Measurements from ENCODE around the gene TRPT1.

Gene TRPT1

GRCh38 chr11:64219354-64219684 lies 6.7 kb downstream of the TRPT1 start:
- Histone ChIP-seq H3K4me1 (ENCODE audit: insufficient read depth, insufficient read length) (peaks cover 3% of the 10 kb centered on the region), H3K4me3 (ENCODE audit: insufficient read length, low read depth) (no peak overlapping the region), H3K36me3 (ENCODE audit: insufficient read depth, insufficient read length, low read length) (peaks cover 48% of the 10 kb centered on the region), H3K27me3 (ENCODE audit: insufficient read depth, insufficient read length) (no peaks in the 10 kb centered on the region), H3K9me3 (ENCODE audit: insufficient read depth, low read length) (no peaks in the 10 kb centered on the region), H3K9ac (ENCODE audit: insufficient read length, low read depth) (no peak overlapping the region)
- no peak for TF ChIP-seq YY1 (IDR thresholded peaks at IDR 0.05; ENCODE audit: insufficient read depth, insufficient read length)
- no peak for TF ChIP-seq ZNF274 (IDR thresholded peaks at IDR 0.05; ENCODE audit: low read depth, low read length)
- no peak for TF ChIP-seq SUZ12 (IDR thresholded peaks at IDR 0.05; ENCODE audit: extremely low read depth, insufficient read depth, insufficient read length)
- DNase-seq (ENCODE audit: low read depth, low spot score), result no peak

DNA sequence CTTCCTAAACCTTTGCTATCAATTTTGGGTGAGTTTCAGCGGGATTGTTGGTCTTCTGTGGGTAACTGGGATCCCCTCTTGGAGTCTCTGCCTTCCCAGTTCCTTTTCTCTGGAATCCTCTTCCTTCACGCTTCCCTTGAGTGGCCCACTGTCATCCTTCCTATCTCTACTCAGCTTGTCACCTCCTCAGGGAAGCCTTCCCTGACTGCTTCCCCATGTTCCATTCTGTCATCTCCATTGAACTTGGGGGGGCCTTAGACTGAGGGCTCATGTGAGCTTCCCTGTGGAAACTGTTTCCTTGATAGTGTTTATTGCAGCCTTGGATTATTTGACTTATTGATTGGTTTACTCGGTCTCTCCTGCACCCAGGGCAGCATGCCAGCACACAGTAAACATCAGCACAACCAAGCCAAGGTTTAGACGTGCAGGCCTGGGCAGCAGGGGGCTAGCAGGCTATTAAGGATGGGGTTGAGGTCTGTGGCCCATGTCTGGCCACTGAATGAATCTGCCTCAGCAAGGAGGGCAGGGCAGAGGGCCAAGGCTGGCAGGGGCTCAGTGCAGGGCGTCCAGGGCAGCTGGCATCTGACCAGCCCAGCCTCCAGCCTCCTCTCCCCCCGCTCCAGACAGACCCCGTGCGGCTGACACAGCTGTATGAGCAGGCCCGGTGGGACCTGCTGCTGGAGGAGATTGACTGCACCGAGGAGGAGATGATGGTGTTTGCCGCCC lies 7.2 kb downstream of the TRPT1 start:
- peaks cover 43% of the 10 kb centered on the region for H3K36me3 ChIP-seq (ENCODE audit: insufficient read depth, insufficient read length, low read length)
- no peak overlapping the region for H3K9ac ChIP-seq (ENCODE audit: insufficient read length, low read depth)
- no peaks in the 10 kb centered on the region for H3K27me3 ChIP-seq (ENCODE audit: insufficient read depth, insufficient read length)
- TF ChIP-seq SUZ12 (IDR thresholded peaks at IDR 0.05; ENCODE audit: extremely low read depth, insufficient read depth, insufficient read length) (no peak), YY1 (IDR thresholded peaks at IDR 0.05; ENCODE audit: insufficient read depth, insufficient read length) (no peak), ZNF274 (IDR thresholded peaks at IDR 0.05; ENCODE audit: low read depth, low read length) (no peak)
- no peak overlapping the region for H3K4me3 ChIP-seq (ENCODE audit: insufficient read length, low read depth)
- no peak for DNase-seq (ENCODE audit: low read depth, low spot score)
- peaks cover 3% of the 10 kb centered on the region for H3K4me1 ChIP-seq (ENCODE audit: insufficient read depth, insufficient read length)
- no peaks in the 10 kb centered on the region for H3K9me3 ChIP-seq (ENCODE audit: insufficient read depth, low read length)

DNA sequence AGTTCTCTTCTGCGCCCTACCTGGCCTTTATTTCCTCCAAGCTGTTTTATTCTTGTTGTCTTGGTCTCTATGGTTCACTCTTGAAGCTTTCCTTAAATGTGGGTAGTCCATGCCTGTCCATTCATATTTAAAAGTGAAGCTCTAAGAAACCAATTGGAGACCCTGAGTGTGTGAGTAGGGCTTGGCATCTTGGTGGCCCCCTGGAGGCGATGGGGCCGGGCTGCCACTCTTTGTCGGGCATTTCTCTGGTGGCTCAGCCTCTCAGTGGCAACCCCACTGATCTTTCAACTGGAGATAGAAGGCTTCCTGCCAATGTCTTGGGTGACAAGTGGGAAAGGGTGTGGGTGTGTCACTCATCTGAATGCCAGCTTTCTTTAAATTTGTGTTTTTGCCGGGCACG lies 9.1 kb downstream of the TRPT1 start:
- DNase-seq (ENCODE audit: low read depth, low spot score), result no peak
- Histone ChIP-seq H3K4me1 (ENCODE audit: insufficient read depth, insufficient read length) (no peaks in the 10 kb centered on the region), H3K9me3 (ENCODE audit: insufficient read depth, low read length) (no peaks in the 10 kb centered on the region), H3K9ac (ENCODE audit: insufficient read length, low read depth) (no peak overlapping the region), H3K4me3 (ENCODE audit: insufficient read length, low read depth) (no peak overlapping the region), H3K36me3 (ENCODE audit: insufficient read depth, insufficient read length, low read length) (peaks cover 38% of the 10 kb centered on the region), H3K27me3 (ENCODE audit: insufficient read depth, insufficient read length) (no peaks in the 10 kb centered on the region)
- no peak for TF ChIP-seq SUZ12 (IDR thresholded peaks at IDR 0.05; ENCODE audit: extremely low read depth, insufficient read depth, insufficient read length)
- no peak for TF ChIP-seq ZNF274 (IDR thresholded peaks at IDR 0.05; ENCODE audit: low read depth, low read length)
- no peak for TF ChIP-seq YY1 (IDR thresholded peaks at IDR 0.05; ENCODE audit: insufficient read depth, insufficient read length)

- Histone ChIP-seq H3K4me1 (ENCODE audit: insufficient read depth, insufficient read length) (peaks cover 13% of the 10 kb centered on the region), H3K36me3 (ENCODE audit: insufficient read depth, insufficient read length, low read length) (peaks cover 44% of the 10 kb centered on the region), H3K9ac (ENCODE audit: insufficient read length, low read depth) (no peak overlapping the region), H3K9me3 (ENCODE audit: insufficient read depth, low read length) (no peaks in the 10 kb centered on the region), H3K4me3 (ENCODE audit: insufficient read length, low read depth) (no peak overlapping the region), H3K27me3 (ENCODE audit: insufficient read depth, insufficient read length) (no peaks in the 10 kb centered on the region)
- DNase-seq (ENCODE audit: low read depth, low spot score), result no peak
- TF ChIP-seq YY1 (IDR thresholded peaks at IDR 0.05; ENCODE audit: insufficient read depth, insufficient read length) (no peak), SUZ12 (IDR thresholded peaks at IDR 0.05; ENCODE audit: extremely low read depth, insufficient read depth, insufficient read length) (no peak), ZNF274 (IDR thresholded peaks at IDR 0.05; ENCODE audit: low read depth, low read length) (no peak)
Measured at GRCh38 chr11:64211181-64211872, 14.7 kb downstream of the TRPT1 start.

GRCh38 chr11:64210301-64211020 lies 15.5 kb downstream of the TRPT1 start:
- Histone ChIP-seq H3K9me3 (ENCODE audit: insufficient read depth, low read length) (no peaks in the 10 kb centered on the region), H3K4me3 (ENCODE audit: insufficient read length, low read depth) (no peak overlapping the region), H3K4me1 (ENCODE audit: insufficient read depth, insufficient read length) (peaks cover 18% of the 10 kb centered on the region), H3K27me3 (ENCODE audit: insufficient read depth, insufficient read length) (no peaks in the 10 kb centered on the region), H3K36me3 (ENCODE audit: insufficient read depth, insufficient read length, low read length) (peaks cover 51% of the 10 kb centered on the region), H3K9ac (ENCODE audit: insufficient read length, low read depth) (no peak overlapping the region)
- DNase-seq (ENCODE audit: low read depth, low spot score), result no peak
- no peak for TF ChIP-seq SUZ12 (IDR thresholded peaks at IDR 0.05; ENCODE audit: extremely low read depth, insufficient read depth, insufficient read length)
- no peak for TF ChIP-seq YY1 (IDR thresholded peaks at IDR 0.05; ENCODE audit: insufficient read depth, insufficient read length)
- TF ChIP-seq ZNF274 (IDR thresholded peaks at IDR 0.05; ENCODE audit: low read depth, low read length), result no peak

DNA sequence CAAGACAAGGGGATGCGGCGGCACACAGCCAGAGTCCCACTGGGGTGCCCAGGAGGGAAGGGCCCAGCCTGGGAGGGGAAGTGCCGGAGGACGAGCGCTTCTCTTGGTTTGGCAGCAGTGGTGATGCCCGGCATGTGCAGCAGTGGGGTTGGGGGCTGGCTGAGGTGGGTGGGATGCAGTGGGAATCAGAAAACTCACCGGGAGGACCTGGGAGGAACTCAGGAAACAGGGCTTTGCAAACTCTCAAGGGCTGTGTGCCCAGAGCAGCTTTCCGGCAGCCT lies 16.5 kb downstream of the TRPT1 start:
- H3K4me3 ChIP-seq (ENCODE audit: insufficient read length, low read depth), result no peak overlapping the region
- H3K36me3 ChIP-seq (ENCODE audit: insufficient read depth, insufficient read length, low read length), result peaks cover 59% of the 10 kb centered on the region
- H3K9ac ChIP-seq (ENCODE audit: insufficient read length, low read depth), result no peak overlapping the region
- no peaks in the 10 kb centered on the region for H3K9me3 ChIP-seq (ENCODE audit: insufficient read depth, low read length)
- no peaks in the 10 kb centered on the region for H3K27me3 ChIP-seq (ENCODE audit: insufficient read depth, insufficient read length)
- peaks cover 20% of the 10 kb centered on the region for H3K4me1 ChIP-seq (ENCODE audit: insufficient read depth, insufficient read length)
- no peak for DNase-seq (ENCODE audit: low read depth, low spot score)
- TF ChIP-seq YY1 (IDR thresholded peaks at IDR 0.05; ENCODE audit: insufficient read depth, insufficient read length), result no peak
- TF ChIP-seq SUZ12 (IDR thresholded peaks at IDR 0.05; ENCODE audit: extremely low read depth, insufficient read depth, insufficient read length), result no peak

Measured in NT2/D1 (cell line).